Glutamatergic neuron (in vitro differentiated cells): Measurements from ENCODE around the gene TNFRSF8. TPM values are rescaled to one million over a fixed set of nuclear protein-coding genes. Genes with fewer than 3 reads are reported as not detected.

Experiments
- DNase-seq: peaks from one replicate; pipeline ENCODE4 v3.0.0; 2022
- H3K27ac Mint-ChIP-seq: one replicate; pipeline ENCODE4 v1.8.0; 2020; ENCODE audit warnings: mild to moderate bottlenecking, mixed read lengths, inconsistent platforms; ENCODE audit not compliant: unreplicated experiment
- H3K27me3 Mint-ChIP-seq: one replicate; pipeline ENCODE4 v1.8.0; 2020; ENCODE audit warnings: mild to moderate bottlenecking, moderate library complexity, mixed read lengths, inconsistent platforms; ENCODE audit not compliant: unreplicated experiment
- H3K36me3 Mint-ChIP-seq: one replicate; pipeline ENCODE4 v1.8.0; 2020; ENCODE audit warnings: mild to moderate bottlenecking, mixed read lengths, inconsistent platforms; ENCODE audit not compliant: unreplicated experiment
- H3K4me1 Mint-ChIP-seq: one replicate; pipeline ENCODE4 v1.8.0; 2020; ENCODE audit warnings: mild to moderate bottlenecking, low read depth, mixed read lengths, inconsistent platforms; ENCODE audit not compliant: unreplicated experiment
- H3K4me3 Mint-ChIP-seq: one replicate; pipeline ENCODE4 v1.8.0; 2020; ENCODE audit warnings: mild to moderate bottlenecking, mixed read lengths, inconsistent platforms; ENCODE audit not compliant: unreplicated experiment
- H3K9me3 Mint-ChIP-seq: one replicate; pipeline ENCODE4 v1.8.0; 2020; ENCODE audit warnings: mild to moderate bottlenecking, moderate library complexity, mixed read lengths, inconsistent platforms; ENCODE audit not compliant: unreplicated experiment
- total RNA-seq: library from RNA; stranded (reverse); fragmentation: NEBNext Ultra II Directional; extraction: Animal tissue kit (Norgen Biotek cat#: 25700); gene quantifications from one replicate; pipeline ENCODE4 v1.2.1, GENCODE V29; 2021; ENCODE audit not compliant: unreplicated experiment
- TF ChIP-seq, protein P1 (sequence below): fragments of 200-600 bp; sonication (generic); IDR thresholded peaks from one replicate; pipeline ENCODE4 v1.5.0; 2021; ENCODE audit not compliant: partially characterized antibody, unreplicated experiment

TNFRSF8 gene
- total RNA-seq, 1 donor from 2014 or later: not detected

DNA sequence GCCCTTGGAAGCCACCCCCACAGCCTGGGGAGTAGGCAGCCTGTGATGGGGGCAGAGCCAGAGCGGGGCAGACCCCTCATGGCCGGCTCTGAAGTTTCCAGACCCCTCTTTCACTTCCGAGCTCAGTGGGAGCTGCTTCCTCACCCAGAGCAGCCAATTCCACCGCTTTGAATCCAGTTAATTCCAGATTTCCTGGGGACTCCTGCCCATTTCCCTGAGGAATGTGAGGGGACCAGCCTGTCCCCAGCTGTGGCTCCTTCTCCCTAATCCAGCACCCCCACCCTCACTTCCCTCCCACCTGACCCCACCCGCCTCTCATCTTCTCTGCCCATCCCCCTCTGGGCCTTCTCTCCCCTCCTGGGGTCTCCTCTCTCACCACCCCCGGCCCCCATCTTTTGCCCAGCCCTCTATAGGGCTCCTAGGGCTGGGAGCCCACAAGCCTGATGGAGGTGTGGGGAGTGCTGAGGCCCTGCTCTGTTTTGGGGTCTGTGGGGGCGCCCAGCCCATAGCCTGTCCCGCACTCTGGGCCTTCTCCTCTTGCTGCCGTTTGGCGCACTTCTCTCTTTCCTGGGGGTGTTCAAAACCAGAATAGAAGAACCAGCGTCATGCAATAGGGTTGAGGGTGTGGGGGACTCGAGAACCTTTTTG is 77.5 kb downstream of the TNFRSF8 start:
- Mint-ChIP-seq H3K27me3 (peaks cover 7% of the 10 kb centered on the region), H3K9me3 (peaks cover 3% of the 10 kb centered on the region), H3K27ac (no peak overlapping the region), H3K36me3 (no peaks in the 10 kb centered on the region), H3K4me1 (peaks cover 10% of the 10 kb centered on the region), H3K4me3 (no peak overlapping the region)
- TF ChIP-seq, protein P1, sequence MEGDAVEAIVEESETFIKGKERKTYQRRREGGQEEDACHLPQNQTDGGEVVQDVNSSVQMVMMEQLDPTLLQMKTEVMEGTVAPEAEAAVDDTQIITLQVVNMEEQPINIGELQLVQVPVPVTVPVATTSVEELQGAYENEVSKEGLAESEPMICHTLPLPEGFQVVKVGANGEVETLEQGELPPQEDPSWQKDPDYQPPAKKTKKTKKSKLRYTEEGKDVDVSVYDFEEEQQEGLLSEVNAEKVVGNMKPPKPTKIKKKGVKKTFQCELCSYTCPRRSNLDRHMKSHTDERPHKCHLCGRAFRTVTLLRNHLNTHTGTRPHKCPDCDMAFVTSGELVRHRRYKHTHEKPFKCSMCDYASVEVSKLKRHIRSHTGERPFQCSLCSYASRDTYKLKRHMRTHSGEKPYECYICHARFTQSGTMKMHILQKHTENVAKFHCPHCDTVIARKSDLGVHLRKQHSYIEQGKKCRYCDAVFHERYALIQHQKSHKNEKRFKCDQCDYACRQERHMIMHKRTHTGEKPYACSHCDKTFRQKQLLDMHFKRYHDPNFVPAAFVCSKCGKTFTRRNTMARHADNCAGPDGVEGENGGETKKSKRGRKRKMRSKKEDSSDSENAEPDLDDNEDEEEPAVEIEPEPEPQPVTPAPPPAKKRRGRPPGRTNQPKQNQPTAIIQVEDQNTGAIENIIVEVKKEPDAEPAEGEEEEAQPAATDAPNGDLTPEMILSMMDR: no peak
- peak; percentile 8 for DNase-seq

DNA sequence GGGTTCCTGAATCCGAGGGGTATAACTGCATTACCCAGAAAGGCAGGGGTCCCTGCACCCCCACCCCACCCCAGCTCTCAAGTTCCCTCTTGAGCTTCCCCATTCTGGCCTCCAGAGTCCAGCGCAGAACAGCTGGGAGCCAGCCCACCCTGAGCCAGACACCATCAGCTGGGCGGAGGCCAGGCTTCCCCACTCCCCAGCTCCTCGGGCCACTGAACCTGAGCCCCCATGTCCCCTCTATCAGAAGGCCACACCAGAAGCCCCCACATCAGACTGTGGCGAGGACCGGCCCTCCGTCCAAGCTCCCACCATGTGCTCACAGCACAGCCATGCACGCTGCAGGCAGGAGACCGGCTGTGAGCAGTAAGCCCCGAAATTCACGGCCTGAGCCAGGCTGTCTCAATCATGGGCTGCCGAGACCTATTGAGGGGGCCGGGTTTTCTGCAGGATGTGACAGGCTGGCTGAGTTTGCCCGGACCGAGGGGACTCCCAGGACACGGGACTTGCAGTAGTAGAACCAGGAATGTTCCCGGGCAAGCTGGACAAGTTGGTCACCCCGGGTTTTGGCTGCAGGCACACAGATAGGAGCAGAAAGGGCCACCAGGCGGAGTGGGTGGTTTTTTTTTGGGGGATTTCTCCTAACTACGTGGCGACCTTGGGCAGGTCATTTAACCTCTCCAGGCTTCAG is 78.2 kb downstream of the TNFRSF8 start:
- no peaks in the 10 kb centered on the region for H3K36me3 Mint-ChIP-seq
- H3K4me1 Mint-ChIP-seq: peaks cover 7% of the 10 kb centered on the region
- no peak overlapping the region for H3K27ac Mint-ChIP-seq
- H3K27me3 Mint-ChIP-seq: peaks cover 7% of the 10 kb centered on the region
- peaks cover 3% of the 10 kb centered on the region for H3K9me3 Mint-ChIP-seq
- TF ChIP-seq, protein P1: no peak
- peak; percentile 22 for DNase-seq
- H3K4me3 Mint-ChIP-seq: no peak overlapping the region

DNA sequence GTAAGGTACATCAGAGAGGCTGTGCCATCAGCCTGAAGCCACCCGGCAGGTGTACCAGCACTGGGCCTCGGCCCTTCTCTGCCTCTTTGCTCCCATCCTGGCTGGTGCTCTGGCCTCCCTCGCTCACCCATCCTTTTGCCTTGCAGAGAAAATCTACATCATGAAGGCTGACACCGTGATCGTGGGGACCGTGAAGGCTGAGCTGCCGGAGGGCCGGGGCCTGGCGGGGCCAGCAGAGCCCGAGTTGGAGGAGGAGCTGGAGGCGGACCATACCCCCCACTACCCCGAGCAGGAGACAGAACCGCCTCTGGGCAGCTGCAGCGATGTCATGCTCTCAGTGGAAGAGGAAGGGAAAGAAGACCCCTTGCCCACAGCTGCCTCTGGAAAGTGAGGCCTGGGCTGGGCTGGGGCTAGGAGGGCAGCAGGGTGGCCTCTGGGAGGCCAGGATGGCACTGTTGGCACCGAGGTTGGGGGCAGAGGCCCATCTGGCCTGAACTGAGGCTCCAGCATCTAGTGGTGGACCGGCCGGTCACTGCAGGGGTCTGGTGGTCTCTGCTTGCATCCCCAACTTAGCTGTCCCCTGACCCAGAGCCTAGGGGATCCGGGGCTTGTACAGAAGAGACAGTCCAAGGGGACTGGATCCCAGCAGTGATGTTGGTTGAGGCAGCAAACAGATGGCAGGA is 79.2 kb downstream of the TNFRSF8 start:
- Mint-ChIP-seq H3K4me3 (no peak overlapping the region), H3K27me3 (peaks cover 7% of the 10 kb centered on the region), H3K9me3 (peaks cover 3% of the 10 kb centered on the region), H3K4me1 (peaks cover 7% of the 10 kb centered on the region), H3K36me3 (no peaks in the 10 kb centered on the region), H3K27ac (no peak overlapping the region)
- TF ChIP-seq, protein P1: no peak
- no peak for DNase-seq

DNA sequence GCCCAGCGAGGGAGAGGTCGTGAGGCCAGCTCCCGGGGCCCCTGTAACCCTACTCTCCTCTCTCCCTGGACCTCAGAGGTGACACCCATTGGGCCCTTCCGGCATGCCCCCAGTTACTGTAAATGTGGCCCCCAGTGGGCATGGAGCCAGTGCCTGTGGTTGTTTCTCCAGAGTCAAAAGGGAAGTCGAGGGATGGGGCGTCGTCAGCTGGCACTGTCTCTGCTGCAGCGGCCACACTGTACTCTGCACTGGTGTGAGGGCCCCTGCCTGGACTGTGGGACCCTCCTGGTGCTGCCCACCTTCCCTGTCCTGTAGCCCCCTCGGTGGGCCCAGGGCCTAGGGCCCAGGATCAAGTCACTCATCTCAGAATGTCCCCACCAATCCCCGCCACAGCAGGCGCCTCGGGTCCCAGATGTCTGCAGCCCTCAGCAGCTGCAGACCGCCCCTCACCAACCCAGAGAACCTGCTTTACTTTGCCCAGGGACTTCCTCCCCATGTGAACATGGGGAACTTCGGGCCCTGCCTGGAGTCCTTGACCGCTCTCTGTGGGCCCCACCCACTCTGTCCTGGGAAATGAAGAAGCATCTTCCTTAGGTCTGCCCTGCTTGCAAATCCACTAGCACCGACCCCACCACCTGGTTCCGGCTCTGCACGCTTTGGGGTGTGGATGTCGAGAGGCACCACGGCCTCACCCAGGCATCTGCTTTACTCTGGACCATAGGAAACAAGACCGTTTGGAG is 80.0 kb downstream of the TNFRSF8 start:
- TF ChIP-seq, protein P1: no peak
- Mint-ChIP-seq H3K27me3 (peaks cover 7% of the 10 kb centered on the region), H3K27ac (no peak overlapping the region)

More for the DNA sequence above, 80.0 kb downstream of the TNFRSF8 start:
- no peak for DNase-seq
- H3K9me3 Mint-ChIP-seq: peaks cover 3% of the 10 kb centered on the region
- peaks cover 7% of the 10 kb centered on the region for H3K4me1 Mint-ChIP-seq
- no peak overlapping the region for H3K4me3 Mint-ChIP-seq
- no peaks in the 10 kb centered on the region for H3K36me3 Mint-ChIP-seq
